Ishikawa (cell line): ENCODE results near the gene DAAM1.

Experiments
- CEBPB ChIP-seq: IDR thresholded peaks from 2 replicates; pipeline ENCODE4 v1.6.1; 2012
- CREB1 ChIP-seq: IDR thresholded peaks from 2 replicates; pipeline ENCODE4 v1.6.1; 2012; ENCODE audit warnings: low read depth
- EGR1 ChIP-seq: IDR thresholded peaks from 2 replicates; pipeline ENCODE4 v1.6.1; 2012
- EP300 ChIP-seq: IDR thresholded peaks from 2 replicates; pipeline ENCODE4 v1.6.1; 2012; ENCODE audit warnings: borderline replicate concordance
- FOXM1 ChIP-seq: IDR thresholded peaks from 2 replicates; pipeline ENCODE4 v1.6.1; 2012; ENCODE audit warnings: low read depth, borderline replicate concordance
- NFIC ChIP-seq: IDR thresholded peaks from 2 replicates; pipeline ENCODE4 v1.6.1; 2012
- RAD21 ChIP-seq: IDR thresholded peaks from 2 replicates; pipeline ENCODE4 v1.6.1; 2012; ENCODE audit warnings: low read depth
- TAF1 ChIP-seq: IDR thresholded peaks from 2 replicates; pipeline ENCODE4 v1.6.1; 2012; ENCODE audit warnings: low read depth, mild to moderate bottlenecking
- TCF12 ChIP-seq: IDR thresholded peaks from 2 replicates; pipeline ENCODE4 v1.6.1; 2012; ENCODE audit warnings: low read depth
- TEAD4 ChIP-seq: IDR thresholded peaks from 2 replicates; pipeline ENCODE4 v1.6.1; 2012
- USF1 ChIP-seq: IDR thresholded peaks from 2 replicates; pipeline ENCODE4 v1.6.1; 2012
- YY1 ChIP-seq: IDR thresholded peaks from 2 replicates; pipeline ENCODE4 v1.6.1; 2012; ENCODE audit warnings: low read depth
- ZBTB7A ChIP-seq: IDR thresholded peaks from 2 replicates; pipeline ENCODE4 v1.6.1; 2012; ENCODE audit warnings: low read depth
- TF ChIP-seq, protein P1 (sequence below): IDR thresholded peaks from 2 replicates; pipeline ENCODE4 v1.6.1; 2012; ENCODE audit warnings: low read depth, mild to moderate bottlenecking
- TF ChIP-seq, protein P2 (sequence below): IDR thresholded peaks from 2 replicates; pipeline ENCODE4 v1.6.1; 2012

The DAAM1 gene

DNA sequence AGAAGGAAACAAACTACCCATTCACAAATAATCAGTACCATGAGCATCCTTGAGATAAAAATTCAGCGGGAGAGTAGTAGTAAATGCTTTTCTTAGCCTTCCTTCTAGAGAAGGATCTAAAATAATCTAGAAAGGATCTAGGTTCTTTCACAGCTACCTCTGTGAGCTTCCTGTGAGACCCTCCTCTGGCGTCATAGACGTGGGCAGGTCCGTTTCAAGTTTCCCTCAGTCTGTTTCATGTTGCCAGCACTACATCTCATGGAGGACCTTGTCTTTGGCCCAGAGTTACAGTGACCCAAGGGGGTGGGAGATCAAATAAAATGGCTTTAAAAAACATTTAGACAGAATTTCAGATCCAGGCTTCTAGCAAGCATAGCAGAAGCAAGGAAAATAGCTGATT lies 13.6 kb downstream of the DAAM1 start:
- TF ChIP-seq ZBTB7A, result no peak
- TF ChIP-seq YY1, result no peak
- no peak for TF ChIP-seq NFIC
- TF ChIP-seq USF1, result no peak
- TF ChIP-seq EP300, result no peak
- TF ChIP-seq TAF1, result no peak
- no peak for TF ChIP-seq FOXM1
- no peak for TF ChIP-seq TEAD4

- TF ChIP-seq, protein P1, sequence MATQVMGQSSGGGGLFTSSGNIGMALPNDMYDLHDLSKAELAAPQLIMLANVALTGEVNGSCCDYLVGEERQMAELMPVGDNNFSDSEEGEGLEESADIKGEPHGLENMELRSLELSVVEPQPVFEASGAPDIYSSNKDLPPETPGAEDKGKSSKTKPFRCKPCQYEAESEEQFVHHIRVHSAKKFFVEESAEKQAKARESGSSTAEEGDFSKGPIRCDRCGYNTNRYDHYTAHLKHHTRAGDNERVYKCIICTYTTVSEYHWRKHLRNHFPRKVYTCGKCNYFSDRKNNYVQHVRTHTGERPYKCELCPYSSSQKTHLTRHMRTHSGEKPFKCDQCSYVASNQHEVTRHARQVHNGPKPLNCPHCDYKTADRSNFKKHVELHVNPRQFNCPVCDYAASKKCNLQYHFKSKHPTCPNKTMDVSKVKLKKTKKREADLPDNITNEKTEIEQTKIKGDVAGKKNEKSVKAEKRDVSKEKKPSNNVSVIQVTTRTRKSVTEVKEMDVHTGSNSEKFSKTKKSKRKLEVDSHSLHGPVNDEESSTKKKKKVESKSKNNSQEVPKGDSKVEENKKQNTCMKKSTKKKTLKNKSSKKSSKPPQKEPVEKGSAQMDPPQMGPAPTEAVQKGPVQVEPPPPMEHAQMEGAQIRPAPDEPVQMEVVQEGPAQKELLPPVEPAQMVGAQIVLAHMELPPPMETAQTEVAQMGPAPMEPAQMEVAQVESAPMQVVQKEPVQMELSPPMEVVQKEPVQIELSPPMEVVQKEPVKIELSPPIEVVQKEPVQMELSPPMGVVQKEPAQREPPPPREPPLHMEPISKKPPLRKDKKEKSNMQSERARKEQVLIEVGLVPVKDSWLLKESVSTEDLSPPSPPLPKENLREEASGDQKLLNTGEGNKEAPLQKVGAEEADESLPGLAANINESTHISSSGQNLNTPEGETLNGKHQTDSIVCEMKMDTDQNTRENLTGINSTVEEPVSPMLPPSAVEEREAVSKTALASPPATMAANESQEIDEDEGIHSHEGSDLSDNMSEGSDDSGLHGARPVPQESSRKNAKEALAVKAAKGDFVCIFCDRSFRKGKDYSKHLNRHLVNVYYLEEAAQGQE, result no peak
- TF ChIP-seq TAF1 (no peak), USF1 (no peak), ZBTB7A (no peak), CEBPB (no peak), YY1 (no peak), EGR1 (no peak), EP300 (no peak), RAD21 (no peak), NFIC (no peak), CREB1 (no peak)
- TF ChIP-seq, protein P2, sequence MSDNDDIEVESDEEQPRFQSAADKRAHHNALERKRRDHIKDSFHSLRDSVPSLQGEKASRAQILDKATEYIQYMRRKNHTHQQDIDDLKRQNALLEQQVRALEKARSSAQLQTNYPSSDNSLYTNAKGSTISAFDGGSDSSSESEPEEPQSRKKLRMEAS, result no peak
Measured at GRCh38 chr14:59204305-59204704, 15.8 kb downstream of the DAAM1 start.

DNA sequence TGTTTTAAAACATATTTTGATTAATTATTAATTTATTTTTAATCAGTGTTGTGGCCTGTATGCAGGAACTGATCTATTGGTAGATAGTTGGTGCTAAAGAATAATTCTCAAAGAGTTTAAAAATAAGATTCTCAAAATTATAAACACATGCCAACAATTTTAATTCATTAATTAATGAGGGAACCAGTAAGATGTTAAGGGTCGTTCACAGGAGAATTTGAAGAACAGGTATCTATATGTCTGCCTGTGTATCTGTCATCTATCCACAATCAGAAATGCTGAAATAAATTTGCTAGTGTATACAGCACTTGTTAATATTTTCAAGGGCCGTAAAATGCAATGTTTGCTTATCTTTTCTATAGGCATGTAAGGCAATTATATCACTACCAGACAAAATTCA lies 18.4 kb downstream of the DAAM1 start:
- TF ChIP-seq YY1, result no peak
- TF ChIP-seq NFIC, result no peak
- no peak for TF ChIP-seq CEBPB
- no peak for TF ChIP-seq EP300
- TF ChIP-seq, protein P1, result no peak
- no peak for TF ChIP-seq FOXM1
- no peak for TF ChIP-seq USF1

- TF ChIP-seq USF1 (no peak), TAF1 (no peak), NFIC (no peak), ZBTB7A (no peak), TCF12 (no peak), YY1 (no peak), EGR1 (no peak), CREB1 (no peak), EP300 (no peak), RAD21 (no peak), FOXM1 (no peak), CEBPB (no peak), TEAD4 (no peak)
- TF ChIP-seq, protein P2, result no peak
- TF ChIP-seq, protein P1, result no peak
Measured at GRCh38 chr14:59207506-59207933, 19.1 kb downstream of the DAAM1 start.
